ENCODE results near the gene HDAC4.

HDAC4 gene

GRCh38 chr2:239204876-239205468 is 195.8 kb downstream of the HDAC4 start:
- Histone ChIP-seq H3F3A (ENCODE audit: insufficient read depth) (no peaks in the 10 kb centered on the region), H3K27ac (ENCODE audit: low read depth, low read length) (no peak overlapping the region), H3K9ac (ENCODE audit: low read length) (no peak overlapping the region), H2AFZ (ENCODE audit: low read depth, low read length, severe bottlenecking) (no peak overlapping the region), H3K9me3 (ENCODE audit: insufficient read depth, low read length) (no peaks in the 10 kb centered on the region), H3K79me2 (ENCODE audit: insufficient read depth, low read length) (no peaks in the 10 kb centered on the region), H4K20me1 (ENCODE audit: low read depth, low read length) (0 out of 2 replicates have a peak, but pooled peaks cover 3% of the 10 kb centered on the region), H3K9me2 (replicated peaks; ENCODE audit: insufficient read depth, low read length) (no peaks in the 10 kb centered on the region), H3K27me3 (ENCODE audit: low read length) (no peaks in the 10 kb centered on the region), H3K4me2 (ENCODE audit: low read depth, low read length, poor library complexity, severe bottlenecking) (no peak overlapping the region), H3K4me3 (ENCODE audit: insufficient read depth, low read length, poor library complexity, severe bottlenecking) (no peak overlapping the region), H3K36me3 (ENCODE audit: low read length) (no peaks in the 10 kb centered on the region)
- TF ChIP-seq CTCF (IDR thresholded peaks at IDR 0.05; ENCODE audit: insufficient read depth, low read length, poor library complexity, severe bottlenecking) (no peak), EZH2phosphoT487 (conservative IDR thresholded peaks at IDR 0.05; ENCODE audit: low read length) (no peak)

GRCh38 chr2:239204136-239204875 is 196.5 kb downstream of the HDAC4 start:
- no peak overlapping the region for H3K4me3 ChIP-seq (ENCODE audit: insufficient read depth, low read length, poor library complexity, severe bottlenecking)
- H3K36me3 ChIP-seq (ENCODE audit: low read length): no peaks in the 10 kb centered on the region
- H4K20me1 ChIP-seq (ENCODE audit: low read depth, low read length): 0 out of 2 replicates have a peak, but pooled peaks cover 3% of the 10 kb centered on the region
- no peak overlapping the region for H3K4me2 ChIP-seq (ENCODE audit: low read depth, low read length, poor library complexity, severe bottlenecking)
- H3K9ac ChIP-seq (ENCODE audit: low read length): no peak overlapping the region
- no peak overlapping the region for H2AFZ ChIP-seq (ENCODE audit: low read depth, low read length, severe bottlenecking)
- H3K9me3 ChIP-seq (ENCODE audit: insufficient read depth, low read length): no peaks in the 10 kb centered on the region
- H3K79me2 ChIP-seq (ENCODE audit: insufficient read depth, low read length): no peaks in the 10 kb centered on the region
- TF ChIP-seq CTCF (IDR thresholded peaks at IDR 0.05; ENCODE audit: insufficient read depth, low read length, poor library complexity, severe bottlenecking) (no peak), EZH2phosphoT487 (conservative IDR thresholded peaks at IDR 0.05; ENCODE audit: low read length) (no peak)
- H3F3A ChIP-seq (ENCODE audit: insufficient read depth): no peaks in the 10 kb centered on the region
- no peaks in the 10 kb centered on the region for H3K9me2 ChIP-seq (replicated peaks; ENCODE audit: insufficient read depth, low read length)
- H3K27ac ChIP-seq (ENCODE audit: low read depth, low read length): no peak overlapping the region
- no peaks in the 10 kb centered on the region for H3K27me3 ChIP-seq (ENCODE audit: low read length)

- 0 out of 2 replicates have a peak, but pooled peaks cover 3% of the 10 kb centered on the region for H4K20me1 ChIP-seq (ENCODE audit: low read depth, low read length)
- no peaks in the 10 kb centered on the region for H3K9me2 ChIP-seq (replicated peaks; ENCODE audit: insufficient read depth, low read length)
- H3F3A ChIP-seq (ENCODE audit: insufficient read depth): no peaks in the 10 kb centered on the region
- no peaks in the 10 kb centered on the region for H3K27me3 ChIP-seq (ENCODE audit: low read length)
- no peak overlapping the region for H3K27ac ChIP-seq (ENCODE audit: low read depth, low read length)
- H3K79me2 ChIP-seq (ENCODE audit: insufficient read depth, low read length): no peaks in the 10 kb centered on the region
- no peaks in the 10 kb centered on the region for H3K9me3 ChIP-seq (ENCODE audit: insufficient read depth, low read length)
- H2AFZ ChIP-seq (ENCODE audit: low read depth, low read length, severe bottlenecking): no peak overlapping the region
- H3K9ac ChIP-seq (ENCODE audit: low read length): no peak overlapping the region
- TF ChIP-seq EZH2phosphoT487 (conservative IDR thresholded peaks at IDR 0.05; ENCODE audit: low read length): no peak
- no peak for TF ChIP-seq CTCF (IDR thresholded peaks at IDR 0.05; ENCODE audit: insufficient read depth, low read length, poor library complexity, severe bottlenecking)
- no peaks in the 10 kb centered on the region for H3K36me3 ChIP-seq (ENCODE audit: low read length)
- no peak overlapping the region for H3K4me3 ChIP-seq (ENCODE audit: insufficient read depth, low read length, poor library complexity, severe bottlenecking)
- H3K4me2 ChIP-seq (ENCODE audit: low read depth, low read length, poor library complexity, severe bottlenecking): no peak overlapping the region
Measured at GRCh38 chr2:239203443-239204135, 197.2 kb downstream of the HDAC4 start.
